ENCODE measurements around the gene FBXL14.

Gene FBXL14

DNA sequence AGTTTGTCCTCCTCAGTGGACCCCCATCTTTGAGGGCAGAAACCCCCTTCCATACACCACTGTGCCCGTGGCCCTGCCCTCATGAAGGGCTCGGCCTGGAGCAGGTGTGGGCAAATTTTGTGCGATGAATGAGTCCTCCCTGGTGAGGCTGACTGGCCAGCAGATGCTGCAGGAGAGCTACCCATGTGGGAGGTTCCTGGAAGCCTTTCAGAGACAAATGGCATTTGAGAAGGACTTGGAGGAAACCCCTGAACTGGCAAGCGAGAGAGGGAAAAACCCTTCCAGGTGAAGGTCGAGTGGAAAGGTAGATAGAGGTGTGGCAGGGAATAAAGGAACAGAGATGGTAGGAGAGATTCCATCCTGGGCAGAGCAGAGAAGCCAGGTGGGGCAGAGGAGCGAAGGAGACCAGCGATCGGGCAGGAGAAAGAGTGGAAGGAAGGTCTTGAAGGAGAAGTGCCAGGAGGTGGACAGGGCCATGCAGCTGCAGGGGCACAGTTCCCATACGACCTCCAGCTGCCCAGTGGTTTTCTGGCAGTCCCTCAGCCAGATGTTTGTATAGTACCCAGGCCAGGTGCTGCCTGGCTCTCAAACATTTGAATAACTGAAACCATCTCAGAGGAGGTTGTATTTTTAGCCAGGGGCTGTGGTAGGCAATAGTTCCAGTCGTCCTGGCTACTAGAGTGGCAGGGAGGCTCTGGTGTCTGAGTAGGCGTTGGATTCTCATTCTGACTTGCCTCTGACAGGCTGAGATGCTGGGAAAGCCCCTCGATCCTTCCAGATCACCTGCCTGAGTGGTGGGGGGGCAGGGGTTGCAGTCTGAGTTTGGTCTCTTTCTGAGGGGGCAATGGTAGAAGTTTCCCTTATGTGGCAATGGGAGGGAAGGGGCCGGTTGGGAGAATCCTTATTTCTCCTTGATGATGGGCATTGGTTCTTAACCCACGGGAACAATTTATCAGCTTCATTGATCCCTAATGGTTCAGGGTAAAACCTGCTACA lies 40.1 kb downstream of the FBXL14 start:
- DNase-seq (ENCODE audit: low read depth): no peak
- TF ChIP-seq MYC (IDR thresholded peaks at IDR 0.05; ENCODE audit: low read depth, low read length) (no peak), POLR2A (IDR thresholded peaks at IDR 0.05; ENCODE audit: extremely low read depth, insufficient read length) (no peak)

DNA sequence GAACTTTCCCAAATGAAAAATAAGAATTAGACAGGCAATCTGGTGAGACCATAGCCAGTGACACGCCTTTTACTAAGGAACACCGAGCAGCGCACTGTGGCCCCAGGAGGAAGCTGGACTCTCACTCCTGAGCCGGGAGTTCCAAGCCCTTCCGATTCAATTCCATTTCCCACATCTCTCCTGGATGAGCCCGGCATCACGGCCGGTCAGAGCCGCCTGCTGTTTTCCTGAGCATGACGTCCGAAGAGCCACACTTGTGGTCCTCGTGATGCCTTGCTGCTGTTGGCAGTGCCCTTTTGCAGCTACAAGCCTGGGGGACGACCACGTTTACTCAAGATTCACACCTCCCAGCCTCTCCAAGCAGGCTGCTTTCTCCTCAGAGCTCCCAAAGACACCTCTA lies 40.8 kb downstream of the FBXL14 start:
- TF ChIP-seq, protein P1, sequence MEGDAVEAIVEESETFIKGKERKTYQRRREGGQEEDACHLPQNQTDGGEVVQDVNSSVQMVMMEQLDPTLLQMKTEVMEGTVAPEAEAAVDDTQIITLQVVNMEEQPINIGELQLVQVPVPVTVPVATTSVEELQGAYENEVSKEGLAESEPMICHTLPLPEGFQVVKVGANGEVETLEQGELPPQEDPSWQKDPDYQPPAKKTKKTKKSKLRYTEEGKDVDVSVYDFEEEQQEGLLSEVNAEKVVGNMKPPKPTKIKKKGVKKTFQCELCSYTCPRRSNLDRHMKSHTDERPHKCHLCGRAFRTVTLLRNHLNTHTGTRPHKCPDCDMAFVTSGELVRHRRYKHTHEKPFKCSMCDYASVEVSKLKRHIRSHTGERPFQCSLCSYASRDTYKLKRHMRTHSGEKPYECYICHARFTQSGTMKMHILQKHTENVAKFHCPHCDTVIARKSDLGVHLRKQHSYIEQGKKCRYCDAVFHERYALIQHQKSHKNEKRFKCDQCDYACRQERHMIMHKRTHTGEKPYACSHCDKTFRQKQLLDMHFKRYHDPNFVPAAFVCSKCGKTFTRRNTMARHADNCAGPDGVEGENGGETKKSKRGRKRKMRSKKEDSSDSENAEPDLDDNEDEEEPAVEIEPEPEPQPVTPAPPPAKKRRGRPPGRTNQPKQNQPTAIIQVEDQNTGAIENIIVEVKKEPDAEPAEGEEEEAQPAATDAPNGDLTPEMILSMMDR (IDR thresholded peaks at IDR 0.05; ENCODE audit: low read depth, low read length): no peak
- TF ChIP-seq POLR2A (IDR thresholded peaks at IDR 0.05; ENCODE audit: extremely low read depth, insufficient read length): no peak
- TF ChIP-seq, protein P2, sequence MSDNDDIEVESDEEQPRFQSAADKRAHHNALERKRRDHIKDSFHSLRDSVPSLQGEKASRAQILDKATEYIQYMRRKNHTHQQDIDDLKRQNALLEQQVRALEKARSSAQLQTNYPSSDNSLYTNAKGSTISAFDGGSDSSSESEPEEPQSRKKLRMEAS (IDR thresholded peaks at IDR 0.05; ENCODE audit: low read depth, low read length): no peak
- no peak for TF ChIP-seq MYC (IDR thresholded peaks at IDR 0.05; ENCODE audit: low read depth, low read length)
- DNase-seq (ENCODE audit: low read depth): no peak
- H3K4me3 ChIP-seq (ENCODE audit: low read depth, low read length): no peak overlapping the region

More for the DNA sequence above, 40.1 kb downstream of the FBXL14 start:
- H3K4me3 ChIP-seq (ENCODE audit: low read depth, low read length): no peak overlapping the region

DNA sequence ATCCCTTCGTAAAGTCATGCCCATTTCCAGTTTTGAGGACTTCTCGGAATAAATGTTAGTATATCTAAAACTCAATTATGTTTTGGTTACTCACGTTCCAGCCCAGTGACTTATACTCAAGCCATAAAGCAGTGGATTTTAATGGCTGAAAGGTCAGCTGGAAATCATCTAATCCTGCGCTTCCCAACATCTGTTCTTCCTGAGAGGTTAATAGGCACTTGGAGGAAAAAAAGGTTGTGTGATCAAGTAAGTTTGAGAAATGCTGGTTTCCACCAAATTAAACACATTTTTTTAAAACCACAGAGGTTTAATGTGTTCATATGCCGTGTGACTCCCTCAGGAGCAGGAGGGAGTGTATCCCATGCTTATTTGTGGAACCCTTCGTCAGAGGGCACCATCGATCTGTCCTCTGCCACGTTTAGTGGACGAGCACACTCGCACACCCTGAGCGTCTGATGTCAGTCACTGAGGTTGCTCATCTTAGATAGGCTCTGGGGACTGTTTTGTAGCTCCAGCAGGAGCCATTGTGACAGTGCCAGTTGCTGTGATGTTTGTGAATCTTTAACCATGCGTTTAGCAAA lies 41.4 kb downstream of the FBXL14 start:
- no peak for TF ChIP-seq POLR2A (IDR thresholded peaks at IDR 0.05; ENCODE audit: extremely low read depth, insufficient read length)
- TF ChIP-seq, protein P1 (IDR thresholded peaks at IDR 0.05; ENCODE audit: low read depth, low read length): no peak
- TF ChIP-seq, protein P2 (IDR thresholded peaks at IDR 0.05; ENCODE audit: low read depth, low read length): no peak
- no peak for TF ChIP-seq MYC (IDR thresholded peaks at IDR 0.05; ENCODE audit: low read depth, low read length)
- no peak overlapping the region for H3K4me3 ChIP-seq (ENCODE audit: low read depth, low read length)
- no peak for DNase-seq (ENCODE audit: low read depth)

DNA sequence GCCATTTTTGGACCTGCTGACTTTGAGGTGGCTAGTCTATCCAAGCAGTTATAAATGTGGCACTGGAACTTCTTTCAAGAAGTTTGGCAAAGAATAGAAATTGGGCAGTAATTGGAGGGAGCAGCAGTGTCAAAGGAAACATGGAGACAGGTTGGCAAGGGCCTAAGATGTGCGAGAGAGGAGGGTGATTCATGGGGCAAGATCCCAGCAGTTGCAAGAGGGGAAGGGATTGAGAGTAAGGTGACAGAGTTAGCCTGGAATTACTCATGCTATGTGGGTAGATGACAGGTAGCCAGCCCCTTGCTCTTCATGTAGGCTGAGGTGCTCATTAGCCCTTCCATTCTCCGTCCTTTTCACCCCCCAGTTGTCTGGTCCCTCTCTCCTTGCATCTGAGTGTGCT lies 42.2 kb downstream of the FBXL14 start:
- no peak overlapping the region for H3K4me3 ChIP-seq (ENCODE audit: low read depth, low read length)
- no peak for DNase-seq (ENCODE audit: low read depth)
- TF ChIP-seq, protein P1 (IDR thresholded peaks at IDR 0.05; ENCODE audit: low read depth, low read length): no peak
- TF ChIP-seq MYC (IDR thresholded peaks at IDR 0.05; ENCODE audit: low read depth, low read length) (no peak), POLR2A (IDR thresholded peaks at IDR 0.05; ENCODE audit: extremely low read depth, insufficient read length) (no peak)
- TF ChIP-seq, protein P2 (IDR thresholded peaks at IDR 0.05; ENCODE audit: low read depth, low read length): no peak

DNA sequence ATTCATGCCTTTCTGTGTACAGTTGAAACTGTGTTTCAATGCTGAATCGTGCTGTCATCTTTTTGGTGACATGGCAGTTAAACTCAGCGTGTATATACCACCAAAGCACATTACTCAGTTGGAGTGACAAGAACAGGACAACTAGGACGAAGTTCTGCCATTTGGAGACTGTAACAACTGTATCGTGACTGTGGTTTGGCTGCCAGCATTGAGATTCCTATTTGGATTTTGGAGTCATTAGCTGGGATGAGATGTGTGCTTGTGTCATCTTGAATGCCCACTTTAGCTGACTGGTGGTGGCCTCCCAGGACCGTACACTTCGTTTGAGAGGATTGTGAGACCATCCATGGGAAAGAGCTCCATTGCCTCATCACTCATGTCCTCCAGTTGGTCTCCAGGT lies 42.9 kb downstream of the FBXL14 start:
- TF ChIP-seq, protein P2 (IDR thresholded peaks at IDR 0.05; ENCODE audit: low read depth, low read length): no peak
- TF ChIP-seq MYC (IDR thresholded peaks at IDR 0.05; ENCODE audit: low read depth, low read length) (no peak), POLR2A (IDR thresholded peaks at IDR 0.05; ENCODE audit: extremely low read depth, insufficient read length) (no peak)
- DNase-seq (ENCODE audit: low read depth): no peak
- H3K4me3 ChIP-seq (ENCODE audit: low read depth, low read length): no peak overlapping the region

DNA sequence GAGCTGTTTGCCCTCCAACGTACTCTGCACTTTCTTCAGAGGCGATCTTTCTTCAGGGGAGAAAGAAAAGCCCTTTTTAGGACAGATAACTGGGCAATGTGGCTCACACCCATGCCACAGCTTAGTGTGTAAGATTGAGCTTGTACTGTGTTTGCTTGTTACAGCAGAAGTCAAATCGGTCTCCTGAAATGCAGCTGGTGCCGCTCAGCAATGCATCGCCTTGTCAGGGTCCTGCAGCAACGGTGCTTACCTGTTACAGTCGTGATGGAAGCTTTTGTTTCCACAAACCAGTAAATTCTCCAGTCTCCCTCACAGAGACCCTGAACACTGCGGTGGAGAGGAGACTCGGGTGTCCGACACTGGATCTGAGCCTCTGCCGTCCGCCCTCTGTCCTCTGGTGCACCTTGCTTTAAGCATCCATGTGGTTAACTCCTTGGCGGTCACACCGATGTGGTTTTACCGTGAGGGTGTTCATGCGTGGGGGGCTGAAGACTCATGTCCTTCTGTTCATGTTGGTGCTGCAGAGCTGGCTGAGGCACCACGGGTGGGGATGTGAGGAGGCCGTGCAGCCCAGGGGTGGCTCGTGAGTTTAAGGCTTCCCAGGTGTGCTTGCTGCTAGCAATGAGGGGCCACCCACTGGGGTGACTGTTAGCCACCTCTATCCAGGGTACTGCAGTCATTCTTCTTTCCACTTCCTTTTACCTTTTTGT lies 47.3 kb downstream of the FBXL14 start:
- TF ChIP-seq, protein P2 (IDR thresholded peaks at IDR 0.05; ENCODE audit: low read depth, low read length): no peak
- TF ChIP-seq, protein P1 (IDR thresholded peaks at IDR 0.05; ENCODE audit: low read depth, low read length): no peak
- TF ChIP-seq MYC (IDR thresholded peaks at IDR 0.05; ENCODE audit: low read depth, low read length) (no peak), POLR2A (IDR thresholded peaks at IDR 0.05; ENCODE audit: extremely low read depth, insufficient read length) (no peak)
- H3K4me3 ChIP-seq (ENCODE audit: low read depth, low read length): no peak overlapping the region
- no peak for DNase-seq (ENCODE audit: low read depth)
